Calu3 (cell line): ENCODE measurements around the gene LIMK2. TPM values are rescaled to one million over a fixed set of nuclear protein-coding genes. Genes with fewer than 3 reads are reported as not detected.
A peak's percentile ranks its signal among the peaks of the same experiment; 100 is the strongest.
"Not testable (repeated sequence)": the region's sequence is repeated elsewhere in the genome, so short reads cannot be mapped to it uniquely, and the experiment has no call there.

ENCODE experiments used
- BruUV-seq: library from RNA; stranded (reverse); fragments of 400-500 nt; replicated peaks from 2 replicates; lab custom pipeline; 2021; lab: Mats Ljungman, UMichigan
- CTCF ChIA-PET: fragments of 300-600 bp; sonication (Branson Sonifier 250); formaldehyde crosslinking; loops from one replicate; lab custom pipeline; 2022; ENCODE audit warnings: antibody characterized with exemption; lab: Charles Lee
- DNase-seq: peaks from one replicate; pipeline ENCODE4 v3.0.0; 2022
- H3K27ac Mint-ChIP-seq: one replicate; pipeline ENCODE4 v1.8.0; 2022; ENCODE audit warnings: mixed read lengths; ENCODE audit not compliant: unreplicated experiment
- H3K27me3 Mint-ChIP-seq: one replicate; pipeline ENCODE4 v1.8.0; 2022; ENCODE audit warnings: mixed read lengths; ENCODE audit not compliant: unreplicated experiment
- H3K36me3 Mint-ChIP-seq: one replicate; pipeline ENCODE4 v1.8.0; 2022; ENCODE audit warnings: mild to moderate bottlenecking, moderate library complexity, mixed read lengths; ENCODE audit not compliant: insufficient read depth, unreplicated experiment
- H3K4me1 Mint-ChIP-seq: one replicate; pipeline ENCODE4 v1.8.0; 2022; ENCODE audit warnings: mild to moderate bottlenecking, low read depth, mixed read lengths; ENCODE audit not compliant: unreplicated experiment
- H3K4me3 Mint-ChIP-seq: one replicate; pipeline ENCODE4 v1.8.0; 2022; ENCODE audit warnings: mild to moderate bottlenecking, low read depth, moderate library complexity, mixed read lengths; ENCODE audit not compliant: unreplicated experiment
- H3K9me3 Mint-ChIP-seq: one replicate; pipeline ENCODE4 v1.8.0; 2022; ENCODE audit warnings: low read depth, mixed read lengths; ENCODE audit not compliant: unreplicated experiment
- intact Hi-C: fragments of 100-400 bp; cut with micrococcal nuclease; formaldehyde crosslinking; loops from one replicate; pipeline ENCODE4 v1.10.0; 2022; ENCODE audit not compliant: unreplicated experiment
- total RNA-seq: library from RNA; stranded (reverse); gene quantifications from 2 replicates; pipeline ENCODE4 v1.2.3, GENCODE V29; 2022
- TF ChIP-seq, protein P1 (sequence below): fragments of 200-600 bp; IDR thresholded peaks from one replicate; pipeline ENCODE4 v1.8.0; 2022; ENCODE audit warnings: antibody characterized with exemption; ENCODE audit not compliant: unreplicated experiment

LIMK2 gene
- total RNA-seq, 1 experiment from 2014 or later = 59.9 TPM

- Mint-ChIP-seq H3K9me3 (no peaks in the 10 kb centered on the region), H3K36me3 (peaks cover 11% of the 10 kb centered on the region), H3K4me1 (peaks cover 44% of the 10 kb centered on the region), H3K27me3 (no peaks in the 10 kb centered on the region), H3K27ac (no peak overlapping the region), H3K4me3 (no peak overlapping the region)
- intact Hi-C loops = no loop called here
- CTCF ChIA-PET = no interaction called here
- BruUV-seq = no TSS peak
- TF ChIP-seq, protein P1, sequence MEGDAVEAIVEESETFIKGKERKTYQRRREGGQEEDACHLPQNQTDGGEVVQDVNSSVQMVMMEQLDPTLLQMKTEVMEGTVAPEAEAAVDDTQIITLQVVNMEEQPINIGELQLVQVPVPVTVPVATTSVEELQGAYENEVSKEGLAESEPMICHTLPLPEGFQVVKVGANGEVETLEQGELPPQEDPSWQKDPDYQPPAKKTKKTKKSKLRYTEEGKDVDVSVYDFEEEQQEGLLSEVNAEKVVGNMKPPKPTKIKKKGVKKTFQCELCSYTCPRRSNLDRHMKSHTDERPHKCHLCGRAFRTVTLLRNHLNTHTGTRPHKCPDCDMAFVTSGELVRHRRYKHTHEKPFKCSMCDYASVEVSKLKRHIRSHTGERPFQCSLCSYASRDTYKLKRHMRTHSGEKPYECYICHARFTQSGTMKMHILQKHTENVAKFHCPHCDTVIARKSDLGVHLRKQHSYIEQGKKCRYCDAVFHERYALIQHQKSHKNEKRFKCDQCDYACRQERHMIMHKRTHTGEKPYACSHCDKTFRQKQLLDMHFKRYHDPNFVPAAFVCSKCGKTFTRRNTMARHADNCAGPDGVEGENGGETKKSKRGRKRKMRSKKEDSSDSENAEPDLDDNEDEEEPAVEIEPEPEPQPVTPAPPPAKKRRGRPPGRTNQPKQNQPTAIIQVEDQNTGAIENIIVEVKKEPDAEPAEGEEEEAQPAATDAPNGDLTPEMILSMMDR = no peak
- DNase-seq = no peak
These were observed 23.0 kb downstream of the LIMK2 start for GRCh38 chr22:31235081-31235480.

- H3K27ac Mint-ChIP-seq, intact Hi-C loops, CTCF ChIA-PET, H3K4me3 Mint-ChIP-seq, H3K27me3 Mint-ChIP-seq, H3K9me3 Mint-ChIP-seq, DNase-seq, BruUV-seq: not testable (repeated sequence)
- peaks cover 15% of the 10 kb centered on the region for H3K36me3 Mint-ChIP-seq
- H3K4me1 Mint-ChIP-seq = peaks cover 44% of the 10 kb centered on the region
These were observed 23.9 kb downstream of the LIMK2 start for GRCh38 chr22:31236044-31236443.

GRCh38 chr22:31238057-31238456, 26.0 kb downstream of the LIMK2 start:
- peaks cover 12% of the 10 kb centered on the region for H3K36me3 Mint-ChIP-seq
- H3K27me3 Mint-ChIP-seq = no peaks in the 10 kb centered on the region
- BruUV-seq = no TSS peak
- no peaks in the 10 kb centered on the region for H3K9me3 Mint-ChIP-seq
- H3K4me3 Mint-ChIP-seq = no peak overlapping the region
- H3K4me1 Mint-ChIP-seq = peaks cover 50% of the 10 kb centered on the region
- intact Hi-C loops = no loop called here
- CTCF ChIA-PET = no interaction called here
- DNase-seq = no peak
- H3K27ac Mint-ChIP-seq = no peak overlapping the region
- TF ChIP-seq, protein P1 = no peak

DNA sequence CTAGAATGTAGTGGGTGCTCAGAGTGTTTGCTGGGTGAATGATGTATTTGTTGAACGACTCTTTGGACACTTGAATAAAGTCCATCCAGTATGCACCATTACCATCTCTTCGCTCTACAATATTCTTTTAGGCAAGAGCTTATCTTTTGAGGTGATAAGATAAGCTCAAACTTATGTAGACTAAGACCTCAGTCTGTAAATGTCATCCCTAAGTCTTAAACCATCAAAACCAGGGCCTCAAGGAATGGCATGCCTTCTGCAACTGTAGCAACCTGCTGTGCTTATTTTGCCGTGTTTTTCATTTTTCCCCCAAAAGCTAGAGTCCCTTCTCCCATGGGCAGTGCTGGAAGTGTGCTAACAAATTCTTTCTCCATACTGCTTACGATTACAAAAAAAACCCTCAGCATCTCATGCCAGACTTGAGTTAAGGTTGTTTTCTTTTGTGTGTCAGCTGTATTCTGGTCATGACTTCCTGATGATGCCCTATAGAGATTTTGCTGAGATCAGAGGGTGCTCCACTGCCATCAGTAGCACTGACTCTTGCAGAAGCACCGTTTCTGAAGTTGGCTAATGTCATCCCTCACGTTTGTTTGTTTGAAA, 27.8 kb downstream of the LIMK2 start:
- H3K9me3 Mint-ChIP-seq = no peaks in the 10 kb centered on the region
- CTCF ChIA-PET = no interaction called here
- H3K36me3 Mint-ChIP-seq = peaks cover 8% of the 10 kb centered on the region
- TF ChIP-seq, protein P1 = no peak
- intact Hi-C loops = no loop called here
- H3K4me1 Mint-ChIP-seq = peaks cover 59% of the 10 kb centered on the region
- no peak overlapping the region for H3K27ac Mint-ChIP-seq
- no peak overlapping the region for H3K4me3 Mint-ChIP-seq
- no TSS peak for BruUV-seq
- no peak for DNase-seq
- no peaks in the 10 kb centered on the region for H3K27me3 Mint-ChIP-seq

DNA sequence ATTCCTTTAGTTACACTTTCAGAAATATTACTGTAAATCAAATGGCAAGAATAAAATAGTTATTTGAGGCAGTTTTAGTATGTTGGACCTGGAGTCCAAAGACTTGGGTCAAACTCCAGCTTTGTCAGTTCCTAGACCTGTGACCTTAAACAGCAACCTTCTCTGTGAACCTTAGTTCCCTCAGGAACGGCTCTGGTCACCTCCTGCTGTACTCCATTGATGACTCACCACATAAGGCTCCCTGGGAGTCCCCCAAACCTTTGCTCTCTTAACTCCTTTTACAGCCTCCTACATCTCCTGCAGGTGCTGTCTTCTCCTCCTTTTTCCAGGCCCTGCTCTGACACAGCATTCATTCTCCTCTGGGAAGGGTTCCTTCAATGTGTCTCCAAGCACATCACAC, 29.1 kb downstream of the LIMK2 start:
- BruUV-seq = no TSS peak

More for the DNA sequence above, 29.1 kb downstream of the LIMK2 start:
- TF ChIP-seq, protein P1 = no peak
- DNase-seq = peak; percentile 26
- CTCF ChIA-PET = interaction anchor here (1.8 kb wide), 1 partner anchor 32 kb away, joined by 7 read pairs; no protein-coding TSS in a partner anchor
- Mint-ChIP-seq H3K9me3 (no peaks in the 10 kb centered on the region), H3K4me1 (peaks cover 64% of the 10 kb centered on the region), H3K27me3 (no peaks in the 10 kb centered on the region), H3K36me3 (peaks cover 6% of the 10 kb centered on the region), H3K4me3 (no peak overlapping the region), H3K27ac (peak overlapping the region; percentile 5)
- intact Hi-C loops = no loop called here
